Retinal pigment epithelial cell (primary cell): ENCODE data around the gene AK5.

Source experiments
- DNase-seq: peaks from one replicate; pipeline ENCODE4 v3.0.0-alpha.2; 2010; ENCODE audit warnings: low read depth
- H3K4me3 ChIP-seq: 2 replicates; pipeline ENCODE4 v1.5.1; 2011; ENCODE audit warnings: mild to moderate bottlenecking, low read length, control low read depth, moderate library complexity
- CTCF ChIP-seq: conservative IDR thresholded peaks from 2 replicates; pipeline ENCODE4 v1.5.1; 2011; ENCODE audit warnings: low read depth, low read length, control low read depth, inconsistent platforms

The AK5 gene

GRCh38 chr1:77322061-77322900 lies 40.5 kb downstream of the AK5 start:
- no peak for TF ChIP-seq CTCF
- H3K4me3 ChIP-seq, result no peak overlapping the region
- DNase-seq, result peak; percentile 93

GRCh38 chr1:77333501-77333900 lies 51.7 kb downstream of the AK5 start:
- no peak for DNase-seq
- no peak overlapping the region for H3K4me3 ChIP-seq
- TF ChIP-seq CTCF, result no peak

- no peak overlapping the region for H3K4me3 ChIP-seq
- no peak for DNase-seq
- no peak for TF ChIP-seq CTCF
These were observed 54.9 kb downstream of the AK5 start for GRCh38 chr1:77336729-77337128.

DNA sequence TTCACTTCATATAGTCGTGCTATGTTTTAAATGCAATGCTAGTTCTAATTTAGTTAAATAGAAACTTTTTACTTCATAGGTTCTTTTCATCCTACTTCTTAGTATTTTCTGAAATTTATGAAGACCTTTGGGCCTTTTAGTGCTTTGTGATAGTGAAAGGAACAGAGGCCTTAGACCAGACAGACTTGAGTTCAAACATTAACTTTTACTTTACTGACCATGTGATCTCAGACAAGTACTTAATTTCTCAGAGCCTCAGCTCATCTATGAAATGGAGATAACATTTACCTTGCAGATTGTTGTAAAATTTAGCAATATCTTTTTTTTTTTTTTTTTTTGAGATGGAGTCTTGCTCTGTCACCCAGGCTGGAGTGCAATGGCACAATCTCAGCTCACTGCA lies 57.5 kb downstream of the AK5 start:
- no peak overlapping the region for H3K4me3 ChIP-seq
- no peak for DNase-seq
- TF ChIP-seq CTCF, result no peak

GRCh38 chr1:77341195-77341594 lies 59.4 kb downstream of the AK5 start:
- no peak overlapping the region for H3K4me3 ChIP-seq
- no peak for TF ChIP-seq CTCF
- no peak for DNase-seq

GRCh38 chr1:77342745-77343144 lies 60.9 kb downstream of the AK5 start:
- no peak overlapping the region for H3K4me3 ChIP-seq
- no peak for DNase-seq
- no peak for TF ChIP-seq CTCF

GRCh38 chr1:77347646-77348045 lies 65.8 kb downstream of the AK5 start:
- no peak for DNase-seq
- no peak overlapping the region for H3K4me3 ChIP-seq
- no peak for TF ChIP-seq CTCF
